Right lobe of liver (tissue), 4 donors: ENCODE measurements around the gene MRPL57.

ENCODE experiments used
- POLR2A ChIP-seq: fragments of 450-650 bp; IDR thresholded peaks from one replicate; pipeline ENCODE4 v1.6.1; 2017; ENCODE audit warnings: antibody characterized with exemption, mild to moderate bottlenecking
- TF ChIP-seq, protein P1 (sequence below), 4 donors: fragments of 200-600 bp in 3 of 4; fragments of 450-650 bp in 1 of 4; IDR thresholded peaks; one replicate each; pipeline versions ENCODE4 v1.5.1 to v1.8.0; 2016 to 2022; ENCODE audit warnings: antibody characterized with exemption in 4 of 4, mild to moderate bottlenecking in 2 of 4
- donor health status: DM: no; HTN: no; CAD: no.
- donor health status: DM: no; HTN: no; CAD: no.
- donor health status: DM: no; HTN: yes; CAD: no.

DNA sequence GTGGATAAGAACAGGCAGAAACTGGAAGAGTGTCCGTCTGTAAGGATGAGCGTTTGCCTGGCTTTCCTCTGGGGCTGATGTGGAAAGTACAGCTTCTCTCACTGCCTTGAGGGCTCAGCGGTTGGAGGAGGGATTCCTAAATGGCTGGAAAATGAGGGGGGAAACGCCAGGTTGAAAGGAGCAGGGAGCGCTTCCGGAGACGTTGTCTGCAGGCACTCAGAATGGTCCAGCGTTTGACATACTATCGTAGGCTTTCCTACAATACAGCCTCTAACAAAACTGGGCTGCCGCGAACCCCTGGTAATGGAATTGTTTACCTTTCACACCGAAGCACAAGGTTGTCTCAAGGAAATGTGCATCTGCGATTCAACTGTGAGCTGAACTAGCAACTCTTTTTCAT is 39.9 kb downstream of the MRPL57 start:
- TF ChIP-seq, protein P1, sequence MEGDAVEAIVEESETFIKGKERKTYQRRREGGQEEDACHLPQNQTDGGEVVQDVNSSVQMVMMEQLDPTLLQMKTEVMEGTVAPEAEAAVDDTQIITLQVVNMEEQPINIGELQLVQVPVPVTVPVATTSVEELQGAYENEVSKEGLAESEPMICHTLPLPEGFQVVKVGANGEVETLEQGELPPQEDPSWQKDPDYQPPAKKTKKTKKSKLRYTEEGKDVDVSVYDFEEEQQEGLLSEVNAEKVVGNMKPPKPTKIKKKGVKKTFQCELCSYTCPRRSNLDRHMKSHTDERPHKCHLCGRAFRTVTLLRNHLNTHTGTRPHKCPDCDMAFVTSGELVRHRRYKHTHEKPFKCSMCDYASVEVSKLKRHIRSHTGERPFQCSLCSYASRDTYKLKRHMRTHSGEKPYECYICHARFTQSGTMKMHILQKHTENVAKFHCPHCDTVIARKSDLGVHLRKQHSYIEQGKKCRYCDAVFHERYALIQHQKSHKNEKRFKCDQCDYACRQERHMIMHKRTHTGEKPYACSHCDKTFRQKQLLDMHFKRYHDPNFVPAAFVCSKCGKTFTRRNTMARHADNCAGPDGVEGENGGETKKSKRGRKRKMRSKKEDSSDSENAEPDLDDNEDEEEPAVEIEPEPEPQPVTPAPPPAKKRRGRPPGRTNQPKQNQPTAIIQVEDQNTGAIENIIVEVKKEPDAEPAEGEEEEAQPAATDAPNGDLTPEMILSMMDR (IDR thresholded peaks at IDR 0.05) = no peak
- no peak for TF ChIP-seq POLR2A
